Large intestine (tissue), 3 donors: Measurements from ENCODE around the gene UCHL5. TPM values are rescaled to one million over a fixed set of nuclear protein-coding genes. Genes with fewer than 3 reads are reported as not detected.

Experiments used
- DNase-seq, 2 donors: peaks; one replicate each; pipeline versions ENCODE4 v3.0.0 to v3.0.0-alpha.2; 2013
- H3K27ac ChIP-seq: one replicate; pipeline ENCODE4 v1.5.1; 2013; ENCODE audit warnings: low read length
- H3K27me3 ChIP-seq: 2 replicates; pipeline ENCODE4 v1.6.1; 2013; ENCODE audit warnings: low read length; ENCODE audit not compliant: control insufficient read depth, insufficient read depth
- H3K36me3 ChIP-seq: 2 replicates; pipeline ENCODE4 v1.6.1; 2013; ENCODE audit warnings: low read length; ENCODE audit not compliant: control insufficient read depth, insufficient read depth
- H3K4me1 ChIP-seq: one replicate; pipeline ENCODE4 v1.6.1; 2013; ENCODE audit warnings: low read length; ENCODE audit not compliant: control insufficient read depth, insufficient read depth
- H3K4me3 ChIP-seq: one replicate; pipeline ENCODE4 v1.5.1; 2013; ENCODE audit warnings: low read length
- H3K9me3 ChIP-seq: one replicate; pipeline ENCODE4 v1.6.1; 2013; ENCODE audit warnings: mild to moderate bottlenecking, low read depth, low read length, moderate library complexity; ENCODE audit not compliant: control insufficient read depth
- WGBS: methylation state at CpG from one replicate; pipeline ENCODE4 v1.1.5; 2013; ENCODE audit warnings: low lambda C conversion rate; ENCODE audit not compliant: insufficient coverage; 5-methylcytosine and 5-hydroxymethylcytosine counted together
- polyA plus RNA-seq: library from polyadenylated mRNA; unstranded; fragments of 120-200 nt; gene quantifications from one replicate; pipeline ENCODE4 v1.2.1, GENCODE V29; 2013

The UCHL5 gene
- polyA plus RNA-seq, 1 donor, result 32.7 TPM

- peak; percentile 16 to 51 for DNase-seq
- H3K4me1 ChIP-seq, result no peaks in the 10 kb centered on the region
- no peak overlapping the region for H3K27ac ChIP-seq
- H3K4me3 ChIP-seq, result no peak overlapping the region
- H3K9me3 ChIP-seq, result no peaks in the 10 kb centered on the region
- H3K36me3 ChIP-seq, result no peaks in the 10 kb centered on the region
- H3K27me3 ChIP-seq, result no peaks in the 10 kb centered on the region
Measured at GRCh38 chr1:192968323-192968722, 90.8 kb downstream of the UCHL5 start.

DNA sequence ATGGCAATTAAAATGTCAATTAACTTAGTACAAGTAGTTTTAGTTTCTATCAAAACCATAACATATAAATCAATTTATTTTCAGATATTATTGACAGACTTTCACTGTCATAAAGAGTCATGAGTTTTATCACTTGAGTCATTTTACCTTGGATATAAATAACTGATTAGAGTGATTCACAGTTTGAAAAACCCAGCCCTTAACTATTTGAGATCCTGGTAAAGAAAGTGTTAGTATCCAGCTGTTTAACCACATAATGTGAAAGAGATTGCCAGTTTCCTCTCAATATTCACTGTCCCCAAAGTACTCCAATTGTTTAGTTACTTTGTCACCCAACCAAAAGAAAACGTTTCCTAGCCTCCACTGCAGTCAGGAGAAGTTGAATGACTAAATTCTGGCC lies 91.3 kb downstream of the UCHL5 start:
- Histone ChIP-seq H3K4me1 (no peaks in the 10 kb centered on the region), H3K9me3 (no peaks in the 10 kb centered on the region), H3K27me3 (no peaks in the 10 kb centered on the region), H3K36me3 (no peaks in the 10 kb centered on the region), H3K4me3 (no peak overlapping the region), H3K27ac (no peak overlapping the region)
- DNase-seq, result no peak
- WGBS, result no CpG with 5 or more reads among the region's 1 CpG

DNA sequence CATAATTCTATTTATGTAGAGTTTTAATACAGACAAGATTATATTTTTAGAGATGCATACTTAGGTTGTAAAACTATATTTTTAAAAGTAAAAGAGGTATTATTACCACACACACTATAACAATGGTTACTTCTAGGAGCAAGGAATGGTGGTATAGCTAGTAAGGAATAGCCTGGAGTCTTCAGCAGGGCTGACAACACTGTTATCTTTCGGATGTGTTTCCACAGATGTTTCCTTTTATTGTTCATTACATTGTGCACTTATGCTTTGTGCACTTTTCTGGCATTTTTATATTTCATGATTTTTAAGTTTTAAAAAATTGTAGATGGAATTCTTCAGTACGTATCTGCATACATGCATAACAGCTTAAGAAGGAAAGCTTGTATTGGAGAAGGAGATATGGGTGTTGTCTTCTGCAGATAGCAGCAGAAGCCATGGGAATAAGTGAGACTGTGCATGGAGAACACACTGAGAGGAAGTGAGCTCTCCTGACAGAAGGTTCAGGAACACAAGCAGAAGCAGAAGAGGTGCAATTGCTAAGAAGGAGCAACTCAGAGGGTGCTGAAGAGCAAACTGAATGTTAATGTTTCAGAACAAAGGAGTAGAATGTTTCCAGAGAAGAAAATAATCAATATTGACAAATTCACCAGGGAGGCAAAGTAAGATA lies 91.8 kb downstream of the UCHL5 start:
- Histone ChIP-seq H3K36me3 (no peaks in the 10 kb centered on the region), H3K27me3 (no peaks in the 10 kb centered on the region), H3K4me3 (no peak overlapping the region), H3K27ac (no peak overlapping the region), H3K4me1 (no peaks in the 10 kb centered on the region), H3K9me3 (no peaks in the 10 kb centered on the region)
- WGBS, result no CpG with 5 or more reads among the region's 2 CpGs
- no peak for DNase-seq

- WGBS, result no CpG with 5 or more reads among the region's 2 CpGs
- no peaks in the 10 kb centered on the region for H3K9me3 ChIP-seq
- H3K27me3 ChIP-seq, result no peaks in the 10 kb centered on the region
- no peaks in the 10 kb centered on the region for H3K4me1 ChIP-seq
- DNase-seq, result no peak
- no peaks in the 10 kb centered on the region for H3K36me3 ChIP-seq
- H3K27ac ChIP-seq, result no peak overlapping the region
- H3K4me3 ChIP-seq, result no peak overlapping the region
Measured at GRCh38 chr1:192966073-192966472, 93.1 kb downstream of the UCHL5 start.

GRCh38 chr1:192962901-192963300 lies 96.3 kb downstream of the UCHL5 start:
- DNase-seq, result no peak
- WGBS, result 100% methylated on average over 2 of the region's 2 CpGs
- no peaks in the 10 kb centered on the region for H3K27me3 ChIP-seq

More at GRCh38 chr1:192962901-192963300, 96.3 kb downstream of the UCHL5 start:
- H3K4me3 ChIP-seq, result no peak overlapping the region
- H3K36me3 ChIP-seq, result no peaks in the 10 kb centered on the region
- no peaks in the 10 kb centered on the region for H3K9me3 ChIP-seq
- H3K4me1 ChIP-seq, result no peaks in the 10 kb centered on the region
- no peak overlapping the region for H3K27ac ChIP-seq

Other genes starting within 250 kb of the UCHL5 start
- 27.9 TPM for gene RO60, start 252 bp upstream of the UCHL5 start, polyA plus RNA-seq
- gene GLRX2, start 46.1 kb upstream of the UCHL5 start, polyA plus RNA-seq, result 16.7 TPM
- 23.7 TPM for gene CDC73, start 62.7 kb upstream of the UCHL5 start, polyA plus RNA-seq
- gene B3GALT2, start 127.3 kb upstream of the UCHL5 start, polyA plus RNA-seq, result 4.9 TPM